ENCODE data around the gene DACT2. TPM values are rescaled to one million over a fixed set of nuclear protein-coding genes. Genes with fewer than 3 reads are reported as not detected.

Gene DACT2
- total and polyA plus RNA-seq, 10 of the 15 experiments (the other 5 are each of a cell fraction or from before 2014, with no cell fraction given), result not detected

DNA sequence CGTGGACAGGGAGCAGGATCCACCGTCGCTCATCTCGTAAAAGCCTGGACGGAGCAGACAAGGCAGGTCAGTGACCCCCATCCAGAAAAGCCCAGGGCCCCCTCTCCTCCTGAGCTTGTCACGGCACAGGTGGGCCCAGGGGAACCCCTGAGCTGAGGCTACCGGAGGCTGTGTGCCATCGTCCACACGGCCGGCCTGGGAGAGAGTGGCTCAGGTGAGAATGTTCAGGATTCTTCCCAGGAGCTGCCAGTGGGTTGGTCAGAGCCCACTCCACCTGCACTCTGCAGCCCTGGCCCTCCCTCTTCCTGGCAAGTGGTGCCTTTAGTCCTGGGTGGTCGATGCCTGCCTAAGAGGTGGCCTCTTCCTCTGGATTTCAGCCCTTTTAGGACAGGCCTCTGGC lies 9.2 kb downstream of the DACT2 start:
- RAD21 ChIA-PET (ENCODE audit: unreplicated experiment), result no interaction called here
- Histone ChIP-seq H4K20me1 (ENCODE audit: control insufficient read depth, insufficient read depth) (no peaks in the 10 kb centered on the region), H3K36me3 (ENCODE audit: control insufficient read depth in 2 of 2, insufficient read depth in 2 of 2, low read length in 1 of 2) (no peaks in the 10 kb centered on the region), H3K9ac (ENCODE audit: control insufficient read depth, insufficient read depth, low read length) (no peak overlapping the region), H3K27me3 (replicated peaks in 1 of 2; ENCODE audit: control insufficient read depth in 2 of 2, insufficient read depth in 2 of 2, low read length in 1 of 2) (no peaks in the 10 kb centered on the region), H3K4me3 (no peak overlapping the region), H3K27ac (ENCODE audit: control insufficient read depth, insufficient read depth) (no peak overlapping the region), H3K9me3 (replicated peaks; ENCODE audit: control insufficient read depth, insufficient read depth, low read length) (no peaks in the 10 kb centered on the region), H2AFZ (ENCODE audit: control insufficient read depth, low read depth, low read length) (no peak overlapping the region), H3K4me1 (ENCODE audit: control insufficient read depth, insufficient read depth, low read length) (no peaks in the 10 kb centered on the region), H3K4me2 (ENCODE audit: control insufficient read depth, insufficient read depth) (no peak overlapping the region), H3K79me2 (ENCODE audit: control insufficient read depth, insufficient read depth, low read length) (no peaks in the 10 kb centered on the region)
- in situ Hi-C loops (cut with MboI) (no loop called here), intact Hi-C loops (cut with micrococcal nuclease; ENCODE audit: unreplicated experiment) (no loop called here)
- FAIRE-seq (no peak), DNase-seq (ENCODE audit: low read depth, low spot score) (no peak), ATAC-seq (no peak)
- POLR2A ChIA-PET, result no interaction called here
- CTCF ChIA-PET, result no interaction called here
- TF ChIP-seq CEBPB (IDR thresholded peaks at IDR 0.05; ENCODE audit: borderline replicate concordance in 1 of 2, low read depth in 2 of 2, low read length in 2 of 2) (no peak), EZH2 (IDR thresholded peaks at IDR 0.05; ENCODE audit: borderline replicate concordance, control insufficient read depth, low read depth, low read length) (no peak), CREM (IDR thresholded peaks at IDR 0.05; ENCODE audit: low read depth) (no peak), YBX1 (IDR thresholded peaks at IDR 0.05) (no peak), JUNB (IDR thresholded peaks at IDR 0.05) (no peak), BACH1 (IDR thresholded peaks at IDR 0.05; ENCODE audit: borderline replicate concordance) (no peak), MTA2 (IDR thresholded peaks at IDR 0.05; ENCODE audit: low read depth) (no peak), FOXK2 (IDR thresholded peaks at IDR 0.05) (no peak), TBL1XR1 (IDR thresholded peaks at IDR 0.05; ENCODE audit: low read depth, low read length) (no peak)
- TF ChIP-seq, protein P1, sequence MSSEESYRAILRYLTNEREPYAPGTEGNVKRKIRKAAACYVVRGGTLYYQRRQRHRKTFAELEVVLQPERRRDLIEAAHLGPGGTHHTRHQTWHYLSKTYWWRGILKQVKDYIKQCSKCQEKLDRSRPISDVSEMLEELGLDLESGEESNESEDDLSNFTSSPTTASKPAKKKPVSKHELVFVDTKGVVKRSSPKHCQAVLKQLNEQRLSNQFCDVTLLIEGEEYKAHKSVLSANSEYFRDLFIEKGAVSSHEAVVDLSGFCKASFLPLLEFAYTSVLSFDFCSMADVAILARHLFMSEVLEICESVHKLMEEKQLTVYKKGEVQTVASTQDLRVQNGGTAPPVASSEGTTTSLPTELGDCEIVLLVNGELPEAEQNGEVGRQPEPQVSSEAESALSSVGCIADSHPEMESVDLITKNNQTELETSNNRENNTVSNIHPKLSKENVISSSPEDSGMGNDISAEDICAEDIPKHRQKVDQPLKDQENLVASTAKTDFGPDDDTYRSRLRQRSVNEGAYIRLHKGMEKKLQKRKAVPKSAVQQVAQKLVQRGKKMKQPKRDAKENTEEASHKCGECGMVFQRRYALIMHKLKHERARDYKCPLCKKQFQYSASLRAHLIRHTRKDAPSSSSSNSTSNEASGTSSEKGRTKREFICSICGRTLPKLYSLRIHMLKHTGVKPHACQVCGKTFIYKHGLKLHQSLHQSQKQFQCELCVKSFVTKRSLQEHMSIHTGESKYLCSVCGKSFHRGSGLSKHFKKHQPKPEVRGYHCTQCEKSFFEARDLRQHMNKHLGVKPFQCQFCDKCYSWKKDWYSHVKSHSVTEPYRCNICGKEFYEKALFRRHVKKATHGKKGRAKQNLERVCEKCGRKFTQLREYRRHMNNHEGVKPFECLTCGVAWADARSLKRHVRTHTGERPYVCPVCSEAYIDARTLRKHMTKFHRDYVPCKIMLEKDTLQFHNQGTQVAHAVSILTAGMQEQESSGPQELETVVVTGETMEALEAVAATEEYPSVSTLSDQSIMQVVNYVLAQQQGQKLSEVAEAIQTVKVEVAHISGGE (CRISPR knock-in tag; IDR thresholded peaks at IDR 0.05), result no peak
- TF ChIP-seq, protein P2, sequence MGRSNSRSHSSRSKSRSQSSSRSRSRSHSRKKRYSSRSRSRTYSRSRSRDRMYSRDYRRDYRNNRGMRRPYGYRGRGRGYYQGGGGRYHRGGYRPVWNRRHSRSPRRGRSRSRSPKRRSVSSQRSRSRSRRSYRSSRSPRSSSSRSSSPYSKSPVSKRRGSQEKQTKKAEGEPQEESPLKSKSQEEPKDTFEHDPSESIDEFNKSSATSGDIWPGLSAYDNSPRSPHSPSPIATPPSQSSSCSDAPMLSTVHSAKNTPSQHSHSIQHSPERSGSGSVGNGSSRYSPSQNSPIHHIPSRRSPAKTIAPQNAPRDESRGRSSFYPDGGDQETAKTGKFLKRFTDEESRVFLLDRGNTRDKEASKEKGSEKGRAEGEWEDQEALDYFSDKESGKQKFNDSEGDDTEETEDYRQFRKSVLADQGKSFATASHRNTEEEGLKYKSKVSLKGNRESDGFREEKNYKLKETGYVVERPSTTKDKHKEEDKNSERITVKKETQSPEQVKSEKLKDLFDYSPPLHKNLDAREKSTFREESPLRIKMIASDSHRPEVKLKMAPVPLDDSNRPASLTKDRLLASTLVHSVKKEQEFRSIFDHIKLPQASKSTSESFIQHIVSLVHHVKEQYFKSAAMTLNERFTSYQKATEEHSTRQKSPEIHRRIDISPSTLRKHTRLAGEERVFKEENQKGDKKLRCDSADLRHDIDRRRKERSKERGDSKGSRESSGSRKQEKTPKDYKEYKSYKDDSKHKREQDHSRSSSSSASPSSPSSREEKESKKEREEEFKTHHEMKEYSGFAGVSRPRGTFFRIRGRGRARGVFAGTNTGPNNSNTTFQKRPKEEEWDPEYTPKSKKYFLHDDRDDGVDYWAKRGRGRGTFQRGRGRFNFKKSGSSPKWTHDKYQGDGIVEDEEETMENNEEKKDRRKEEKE (IDR thresholded peaks at IDR 0.05), result no peak
- TF ChIP-seq, protein P3, sequence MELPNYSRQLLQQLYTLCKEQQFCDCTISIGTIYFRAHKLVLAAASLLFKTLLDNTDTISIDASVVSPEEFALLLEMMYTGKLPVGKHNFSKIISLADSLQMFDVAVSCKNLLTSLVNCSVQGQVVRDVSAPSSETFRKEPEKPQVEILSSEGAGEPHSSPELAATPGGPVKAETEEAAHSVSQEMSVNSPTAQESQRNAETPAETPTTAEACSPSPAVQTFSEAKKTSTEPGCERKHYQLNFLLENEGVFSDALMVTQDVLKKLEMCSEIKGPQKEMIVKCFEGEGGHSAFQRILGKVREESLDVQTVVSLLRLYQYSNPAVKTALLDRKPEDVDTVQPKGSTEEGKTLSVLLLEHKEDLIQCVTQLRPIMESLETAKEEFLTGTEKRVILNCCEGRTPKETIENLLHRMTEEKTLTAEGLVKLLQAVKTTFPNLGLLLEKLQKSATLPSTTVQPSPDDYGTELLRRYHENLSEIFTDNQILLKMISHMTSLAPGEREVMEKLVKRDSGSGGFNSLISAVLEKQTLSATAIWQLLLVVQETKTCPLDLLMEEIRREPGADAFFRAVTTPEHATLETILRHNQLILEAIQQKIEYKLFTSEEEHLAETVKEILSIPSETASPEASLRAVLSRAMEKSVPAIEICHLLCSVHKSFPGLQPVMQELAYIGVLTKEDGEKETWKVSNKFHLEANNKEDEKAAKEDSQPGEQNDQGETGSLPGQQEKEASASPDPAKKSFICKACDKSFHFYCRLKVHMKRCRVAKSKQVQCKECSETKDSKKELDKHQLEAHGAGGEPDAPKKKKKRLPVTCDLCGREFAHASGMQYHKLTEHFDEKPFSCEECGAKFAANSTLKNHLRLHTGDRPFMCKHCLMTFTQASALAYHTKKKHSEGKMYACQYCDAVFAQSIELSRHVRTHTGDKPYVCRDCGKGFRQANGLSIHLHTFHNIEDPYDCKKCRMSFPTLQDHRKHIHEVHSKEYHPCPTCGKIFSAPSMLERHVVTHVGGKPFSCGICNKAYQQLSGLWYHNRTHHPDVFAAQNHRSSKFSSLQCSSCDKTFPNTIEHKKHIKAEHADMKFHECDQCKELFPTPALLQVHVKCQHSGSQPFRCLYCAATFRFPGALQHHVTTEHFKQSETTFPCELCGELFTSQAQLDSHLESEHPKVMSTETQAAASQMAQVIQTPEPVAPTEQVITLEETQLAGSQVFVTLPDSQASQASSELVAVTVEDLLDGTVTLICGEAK (IDR thresholded peaks at IDR 0.05; ENCODE audit: borderline replicate concordance), result no peak
- WGBS (ENCODE audit: insufficient coverage, insufficient replicate concordance, low lambda C conversion rate, missing lambda C conversion rate), result 46% methylated on average over 11 of the region's 11 CpGs
- no TSS peak for BruUV-seq (replicated peaks)
- SMC1A ChIA-PET (ENCODE audit: uncharacterized antibody, unreplicated experiment), result no interaction called here
